Measurements from ENCODE around the gene ANP32E. TPM values are rescaled to one million over a fixed set of nuclear protein-coding genes. Genes with fewer than 3 reads are reported as not detected.
A peak's percentile ranks its signal among the peaks of the same experiment; 100 is the strongest.

ANP32E gene
- polyA plus RNA-seq (2013, experiment 1 of 2): 111 TPM
- 112 TPM for polyA plus RNA-seq (2013, experiment 2 of 2)

DNA sequence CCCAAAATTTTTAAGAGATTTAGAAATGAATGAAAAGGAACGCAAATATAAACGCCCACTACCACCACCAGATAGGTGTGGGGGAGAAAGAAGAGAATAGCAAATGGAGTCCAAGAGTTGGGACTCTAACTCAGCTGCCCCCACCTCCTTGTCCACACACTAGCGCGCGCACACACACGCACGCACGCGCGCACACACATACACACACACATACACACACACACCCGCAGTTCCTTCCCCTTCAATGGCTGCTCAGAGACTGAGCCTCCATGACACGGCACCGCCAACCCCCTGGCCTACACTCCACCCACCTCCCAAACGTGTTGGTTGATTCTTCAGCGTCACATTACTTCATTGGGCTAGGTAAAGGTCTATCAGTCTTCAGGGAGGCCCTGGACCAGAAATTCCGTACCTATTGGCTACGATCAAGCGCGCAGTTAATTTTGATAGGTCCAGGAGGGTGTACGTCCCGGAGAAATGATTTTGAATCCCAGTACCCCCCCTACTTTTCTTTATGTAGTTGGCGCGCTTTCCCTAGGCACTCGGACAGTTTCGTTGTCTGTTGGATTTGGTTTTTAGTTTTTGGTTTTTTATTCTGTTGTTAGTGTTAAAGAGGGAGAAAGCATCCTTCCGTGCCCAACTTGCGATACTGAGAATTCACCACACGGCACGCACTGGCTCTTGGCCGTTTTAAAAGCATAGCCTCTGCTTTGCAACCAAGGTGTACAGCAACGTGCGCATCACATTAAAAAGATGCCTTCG, at the start of gene ANP32E:
TSS of gene ANP32E (minus strand) at position 261 of the 762 bp plus-strand sequence. CDS start 326 bp downstream, outside the sequence.
- H3K4me1 ChIP-seq (ENCODE audit: control insufficient read depth in 2 of 2, insufficient read depth in 1 of 2, low read depth in 1 of 2, low read length in 2 of 2): peaks cover 1 to 7% of the 10 kb centered on the region in 2 donors
- H2BK15ac ChIP-seq (ENCODE audit: low read length): no peak within 1 kb of the TSS
- peak within 1 kb of the TSS; percentile 90 for H3K27ac ChIP-seq (replicated peaks; ENCODE audit: low read length)
- H2AFZ ChIP-seq (ENCODE audit: low read length): peak within 1 kb of the TSS; percentile 74
- no peaks in the 10 kb centered on the region for H3K27me3 ChIP-seq (ENCODE audit: control insufficient read depth in 3 of 3, insufficient read depth in 3 of 3, low read depth in 1 of 3, low read length in 3 of 3)
- no peaks in the 10 kb centered on the region for H3K9me3 ChIP-seq (replicated peaks in 1 of 2; ENCODE audit: control insufficient read depth in 2 of 2, insufficient read depth in 1 of 2, low read depth in 1 of 2, low read length in 2 of 2)
- peak within 1 kb of the TSS; percentile 85 for H2AK5ac ChIP-seq (ENCODE audit: low read depth, low read length)
- peak within 1 kb of the TSS; percentile 10 for H3K14ac ChIP-seq (ENCODE audit: low read length)
- H2BK120ac ChIP-seq (ENCODE audit: low read depth, low read length): no peak within 1 kb of the TSS
- peaks cover 4% of the 10 kb centered on the region for H3K79me1 ChIP-seq (ENCODE audit: low read depth, low read length)
- peak within 1 kb of the TSS; percentile 96 for H3K18ac ChIP-seq (ENCODE audit: low read length)
- DNase-seq (ENCODE audit: low spot score): peak; percentile 99
- no peak within 1 kb of the TSS for H2BK12ac ChIP-seq (ENCODE audit: low read length)
- H3K4me2 ChIP-seq (ENCODE audit: insufficient read depth, low read length, poor library complexity, severe bottlenecking): peak within 1 kb of the TSS; percentile 73
- H3K36me3 ChIP-seq (replicated peaks in 1 of 2; ENCODE audit: control insufficient read depth in 2 of 2, insufficient read depth in 2 of 2, low read length in 2 of 2): peaks cover 4 to 13% of the 10 kb centered on the region in 2 donors
- peak within 1 kb of the TSS; percentile 93 for H3K9ac ChIP-seq (ENCODE audit: low read depth, low read length, poor library complexity)
- no peak within 1 kb of the TSS for H4K91ac ChIP-seq (ENCODE audit: low read depth, low read length, poor library complexity)
- peak within 1 kb of the TSS; percentile 75 to 99 for H3K4me3 ChIP-seq (ENCODE audit: low read length in 2 of 2)
- H4K8ac ChIP-seq (ENCODE audit: low read depth, low read length): peak within 1 kb of the TSS; percentile 86
- WGBS, 2 donors (ENCODE audit: extremely low coverage in 2 of 2, insufficient read length in 2 of 2, insufficient replicate concordance in 1 of 2): no CpG with 5 or more reads among the region's 33 CpGs
- H3K23ac ChIP-seq (ENCODE audit: low read depth, low read length, poor library complexity): peak within 1 kb of the TSS; percentile 76
- peak within 1 kb of the TSS; percentile 1 for H3K4ac ChIP-seq (ENCODE audit: low read length)
- H2BK5ac ChIP-seq (ENCODE audit: low read length): peak within 1 kb of the TSS; percentile 94

DNA sequence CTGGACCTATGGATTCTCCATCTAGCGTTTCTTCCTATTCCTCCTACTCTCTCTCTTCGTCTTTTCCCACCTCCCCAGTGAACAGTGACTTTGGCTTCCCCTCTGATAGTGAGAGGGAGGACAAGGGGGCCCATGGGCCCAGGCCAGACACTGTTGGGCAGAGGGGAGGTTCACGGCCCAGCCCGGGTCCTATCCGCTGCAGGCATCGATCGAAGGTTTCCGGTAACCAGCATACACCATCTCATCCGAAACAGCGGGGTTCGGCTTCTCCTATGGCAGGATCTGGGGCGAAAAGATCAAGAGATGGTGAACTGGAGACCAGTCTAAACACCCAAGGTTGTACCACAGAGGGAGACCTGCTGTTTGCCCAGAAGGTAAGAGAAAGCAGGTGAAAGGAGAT, 47.3 kb upstream of the ANP32E start:
- peaks cover 3 to 33% of the 10 kb centered on the region in 2 donors for H3K36me3 ChIP-seq (replicated peaks in 1 of 2; ENCODE audit: control insufficient read depth in 2 of 2, insufficient read depth in 2 of 2, low read length in 2 of 2)
- H3K9ac ChIP-seq (ENCODE audit: low read depth, low read length, poor library complexity): no peak overlapping the region
- H2BK120ac ChIP-seq (ENCODE audit: low read depth, low read length): no peak overlapping the region
- DNase-seq (ENCODE audit: low spot score): no peak
- no peak overlapping the region for H2BK15ac ChIP-seq (ENCODE audit: low read length)
- no peak overlapping the region for H4K8ac ChIP-seq (ENCODE audit: low read depth, low read length)
- H3K23ac ChIP-seq (ENCODE audit: low read depth, low read length, poor library complexity): no peak overlapping the region
- H3K4me2 ChIP-seq (ENCODE audit: insufficient read depth, low read length, poor library complexity, severe bottlenecking): peak overlapping the region; percentile 88
- H3K4me3 ChIP-seq (ENCODE audit: low read length in 2 of 2): peak overlapping the region; percentile 10 to 47
- no peaks in the 10 kb centered on the region for H3K79me1 ChIP-seq (ENCODE audit: low read depth, low read length)
- no peak overlapping the region for H2AK5ac ChIP-seq (ENCODE audit: low read depth, low read length)
- H3K4ac ChIP-seq (ENCODE audit: low read length): no peak overlapping the region
- peaks cover 0 to 10% of the 10 kb centered on the region in 2 donors for H3K4me1 ChIP-seq (ENCODE audit: control insufficient read depth in 2 of 2, insufficient read depth in 1 of 2, low read depth in 1 of 2, low read length in 2 of 2)
- no peak overlapping the region for H3K27ac ChIP-seq (replicated peaks; ENCODE audit: low read length)
- no peak overlapping the region for H4K91ac ChIP-seq (ENCODE audit: low read depth, low read length, poor library complexity)
- no peak overlapping the region for H3K14ac ChIP-seq (ENCODE audit: low read length)
- no peak overlapping the region for H2AFZ ChIP-seq (ENCODE audit: low read length)
- no CpG with 5 or more reads among the region's 12 CpGs for WGBS, 2 donors (ENCODE audit: extremely low coverage in 2 of 2, insufficient read length in 2 of 2, insufficient replicate concordance in 1 of 2)
- H2BK5ac ChIP-seq (ENCODE audit: low read length): no peak overlapping the region
- no peaks in the 10 kb centered on the region for H3K9me3 ChIP-seq (replicated peaks in 1 of 2; ENCODE audit: control insufficient read depth in 2 of 2, insufficient read depth in 1 of 2, low read depth in 1 of 2, low read length in 2 of 2)
- no peak overlapping the region for H2BK12ac ChIP-seq (ENCODE audit: low read length)
- H3K27me3 ChIP-seq (ENCODE audit: control insufficient read depth in 3 of 3, insufficient read depth in 3 of 3, low read depth in 1 of 3, low read length in 3 of 3): peaks cover 0 to 7% (median 0%) of the 10 kb centered on the region in 3 experiments
- H3K18ac ChIP-seq (ENCODE audit: low read length): no peak overlapping the region

DNA sequence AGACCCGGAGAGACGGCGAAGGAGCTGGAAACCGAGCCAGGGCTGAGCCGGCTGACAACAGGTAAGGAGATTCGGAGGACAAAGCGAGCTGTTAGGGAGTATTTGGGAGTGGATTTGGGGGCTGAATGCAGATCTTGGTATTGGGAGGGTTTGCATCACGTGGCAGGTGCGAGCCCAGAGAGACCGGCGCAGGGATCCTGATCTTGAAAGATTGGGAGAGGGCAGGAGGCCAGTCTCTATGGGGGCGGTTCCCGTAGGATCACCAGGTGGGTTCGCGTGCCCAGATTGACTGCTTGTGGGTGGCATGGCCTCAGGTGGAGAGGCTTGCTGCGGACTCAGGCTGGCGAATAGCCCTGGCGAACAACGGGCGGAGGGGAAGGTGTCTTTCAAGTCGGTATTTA, 46.6 kb upstream of the ANP32E start:
- peak overlapping the region; percentile 63 for H2AFZ ChIP-seq (ENCODE audit: low read length)
- no CpG with 5 or more reads among the region's 21 CpGs for WGBS, 2 donors (ENCODE audit: extremely low coverage in 2 of 2, insufficient read length in 2 of 2, insufficient replicate concordance in 1 of 2)
- H3K18ac ChIP-seq (ENCODE audit: low read length): peak overlapping the region; percentile 84
- H2BK5ac ChIP-seq (ENCODE audit: low read length): no peak overlapping the region
- no peak overlapping the region for H3K4ac ChIP-seq (ENCODE audit: low read length)
- H3K4me1 ChIP-seq (ENCODE audit: control insufficient read depth in 2 of 2, insufficient read depth in 1 of 2, low read depth in 1 of 2, low read length in 2 of 2): peaks cover 0 to 10% of the 10 kb centered on the region in 2 donors
- no peak overlapping the region for H3K27ac ChIP-seq (replicated peaks; ENCODE audit: low read length)
- H4K91ac ChIP-seq (ENCODE audit: low read depth, low read length, poor library complexity): no peak overlapping the region
- no peak overlapping the region for H3K23ac ChIP-seq (ENCODE audit: low read depth, low read length, poor library complexity)
- H4K8ac ChIP-seq (ENCODE audit: low read depth, low read length): no peak overlapping the region
- H3K4me2 ChIP-seq (ENCODE audit: insufficient read depth, low read length, poor library complexity, severe bottlenecking): peak overlapping the region; percentile 88
- no peaks in the 10 kb centered on the region for H3K79me1 ChIP-seq (ENCODE audit: low read depth, low read length)
- H3K36me3 ChIP-seq (replicated peaks in 1 of 2; ENCODE audit: control insufficient read depth in 2 of 2, insufficient read depth in 2 of 2, low read length in 2 of 2): peaks cover 4 to 39% of the 10 kb centered on the region in 2 donors
- no peak for DNase-seq (ENCODE audit: low spot score)
- no peak overlapping the region for H2BK12ac ChIP-seq (ENCODE audit: low read length)
- peak overlapping the region; percentile 47 to 82 for H3K4me3 ChIP-seq (ENCODE audit: low read length in 2 of 2)
- peak overlapping the region; percentile 22 for H2AK5ac ChIP-seq (ENCODE audit: low read depth, low read length)
- no peak overlapping the region for H2BK120ac ChIP-seq (ENCODE audit: low read depth, low read length)
- H3K9me3 ChIP-seq (replicated peaks in 1 of 2; ENCODE audit: control insufficient read depth in 2 of 2, insufficient read depth in 1 of 2, low read depth in 1 of 2, low read length in 2 of 2): no peaks in the 10 kb centered on the region
- H3K9ac ChIP-seq (ENCODE audit: low read depth, low read length, poor library complexity): peak overlapping the region; percentile 65
- no peak overlapping the region for H2BK15ac ChIP-seq (ENCODE audit: low read length)
- peak overlapping the region; percentile 22 for H3K14ac ChIP-seq (ENCODE audit: low read length)
- H3K27me3 ChIP-seq (ENCODE audit: control insufficient read depth in 3 of 3, insufficient read depth in 3 of 3, low read depth in 1 of 3, low read length in 3 of 3): peaks cover 0 to 7% (median 0%) of the 10 kb centered on the region in 3 experiments

Data from neuronal stem cell (in vitro differentiated cells).